Osteoblast (primary cell): ENCODE results near the gene TMEM176B. TPM values are rescaled to one million over a fixed set of nuclear protein-coding genes. Genes with fewer than 3 reads are reported as not detected.
"Not testable (repeated sequence)": the region's sequence is repeated elsewhere in the genome, so short reads cannot be mapped to it uniquely, and the experiment has no call there.

Experiments
- DNase-seq: peaks from one replicate; pipeline ENCODE4 v3.0.0; 2011; ENCODE audit warnings: low spot score, mixed read lengths; ENCODE audit not compliant: insufficient read length; ENCODE audit errors: missing footprints
- H2AFZ ChIP-seq: 2 replicates; pipeline ENCODE4 v1.6.0; 2011; ENCODE audit warnings: mild to moderate bottlenecking, low read length
- H3K27ac ChIP-seq: 2 replicates; pipeline ENCODE4 v1.5.1; 2011; ENCODE audit warnings: mild to moderate bottlenecking, low read depth, low read length, moderate library complexity
- H3K27me3 ChIP-seq: 2 replicates; pipeline ENCODE4 v1.6.0; 2012; ENCODE audit warnings: mild to moderate bottlenecking, control low read depth, inconsistent platforms, low read length, moderate library complexity; ENCODE audit not compliant: insufficient read depth
- H3K36me3 ChIP-seq: 2 replicates; pipeline ENCODE4 v1.5.1; 2011; ENCODE audit warnings: mild to moderate bottlenecking, low read length, control low read depth, moderate library complexity; ENCODE audit not compliant: insufficient read depth
- H3K4me1 ChIP-seq: 2 replicates; pipeline ENCODE4 v1.5.1; 2011; ENCODE audit warnings: mild to moderate bottlenecking, low read length, control low read depth, moderate library complexity; ENCODE audit not compliant: insufficient read depth
- H3K4me2 ChIP-seq: 2 replicates; pipeline ENCODE4 v1.6.0; 2011; ENCODE audit warnings: mild to moderate bottlenecking, low read length; ENCODE audit not compliant: insufficient read depth
- H3K4me3 ChIP-seq: fragments of 200-600 bp; sonication (generic); 3 replicates; pipeline ENCODE4 v1.5.1; 2012; ENCODE audit warnings: mild to moderate bottlenecking, low read length, inconsistent platforms; ENCODE audit not compliant: insufficient read depth
- H3K79me2 ChIP-seq: 2 replicates; pipeline ENCODE4 v1.6.0; 2012; ENCODE audit warnings: mild to moderate bottlenecking, low read length, control low read depth, inconsistent platforms; ENCODE audit not compliant: insufficient read depth
- H3K9me3 ChIP-seq: 2 replicates; pipeline ENCODE4 v1.5.1; 2011; ENCODE audit warnings: low read depth, low read length, control low read depth
- H4K20me1 ChIP-seq: 2 replicates; pipeline ENCODE4 v1.6.0; 2012; ENCODE audit warnings: mild to moderate bottlenecking, low read length, control low read depth; ENCODE audit not compliant: insufficient read depth
- CTCF ChIP-seq: IDR thresholded peaks from 2 replicates; pipeline ENCODE4 v1.5.1; 2011; ENCODE audit warnings: mild to moderate bottlenecking, low read depth, low read length, moderate library complexity; ENCODE audit errors: extremely low read depth
- total RNA-seq: library from RNA; depleted of rRNA; stranded (reverse); fragments of >200 nt; gene quantifications from 2 replicates; pipeline ENCODE4 v1.2.3, GENCODE V29; 2012

The TMEM176B gene
- total RNA-seq, 1 donor = 0.72 TPM

- Histone ChIP-seq H3K4me2 (no peak overlapping the region), H3K79me2 (no peaks in the 10 kb centered on the region), H2AFZ (no peak overlapping the region), H3K36me3 (no peaks in the 10 kb centered on the region), H3K27ac (no peak overlapping the region), H3K9me3 (no peaks in the 10 kb centered on the region), H4K20me1 (no peaks in the 10 kb centered on the region), H3K27me3 (no peaks in the 10 kb centered on the region), H3K4me1 (no peaks in the 10 kb centered on the region), H3K4me3 (no peak overlapping the region)
- TF ChIP-seq CTCF = no peak
- no peak for DNase-seq
These were observed 14.3 kb upstream of the TMEM176B start for GRCh38 chr7:150814328-150815001.

- not testable (repeated sequence) for H4K20me1 ChIP-seq, H3K27ac ChIP-seq, H2AFZ ChIP-seq, DNase-seq, H3K9me3 ChIP-seq, H3K4me1 ChIP-seq, H3K4me3 ChIP-seq, H3K27me3 ChIP-seq, H3K79me2 ChIP-seq, H3K4me2 ChIP-seq, H3K36me3 ChIP-seq
These were observed 7.7 kb upstream of the TMEM176B start for GRCh38 chr7:150807616-150808438.

DNA sequence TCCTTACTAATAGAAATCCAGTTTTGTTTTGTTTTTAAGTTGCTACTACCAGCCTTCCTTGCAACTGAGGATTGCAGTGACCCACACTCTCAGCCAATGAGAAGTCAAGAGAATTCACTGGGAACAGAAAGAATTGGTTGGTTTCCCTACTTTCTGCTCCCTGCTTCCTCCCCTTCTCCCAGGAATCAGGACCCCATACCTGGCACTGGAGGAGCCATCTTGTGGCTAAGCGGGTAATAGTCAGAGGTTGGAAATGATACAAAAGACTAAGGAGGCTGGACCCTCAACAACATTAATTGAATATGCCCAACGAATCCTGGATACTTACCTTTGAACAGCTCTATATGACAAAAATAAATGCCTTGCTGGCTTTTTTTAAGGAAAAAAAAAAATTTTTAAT, 6.7 kb upstream of the TMEM176B start:
- H4K20me1 ChIP-seq = no peaks in the 10 kb centered on the region
- no peaks in the 10 kb centered on the region for H3K27me3 ChIP-seq
- H3K79me2 ChIP-seq = no peaks in the 10 kb centered on the region
- H3K27ac ChIP-seq = no peak overlapping the region
- no peak overlapping the region for H3K4me3 ChIP-seq
- DNase-seq = no peak
- no peak overlapping the region for H2AFZ ChIP-seq
- no peak for TF ChIP-seq CTCF
- no peak overlapping the region for H3K4me2 ChIP-seq
- H3K4me1 ChIP-seq = no peaks in the 10 kb centered on the region
- H3K9me3 ChIP-seq = no peaks in the 10 kb centered on the region
- no peaks in the 10 kb centered on the region for H3K36me3 ChIP-seq

DNA sequence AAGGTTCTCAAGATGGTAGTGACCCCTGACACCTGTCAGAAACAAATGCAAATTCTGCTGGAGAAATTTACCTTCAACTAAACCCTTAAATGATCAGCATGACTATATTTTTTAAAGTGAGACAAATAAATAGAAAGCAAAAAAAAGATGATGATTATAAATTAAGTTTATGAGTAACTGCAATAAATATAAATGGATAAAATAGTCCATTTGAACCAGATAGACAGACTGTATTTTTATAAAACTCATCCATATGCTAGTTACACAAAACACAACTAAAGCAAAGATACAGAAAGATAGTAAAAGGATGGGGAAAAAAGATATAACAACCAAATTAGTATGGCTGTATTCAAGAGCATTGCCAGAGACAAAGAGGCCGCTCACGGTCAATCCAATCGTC, 6.3 kb upstream of the TMEM176B start:
- Histone ChIP-seq H3K27me3 (peaks cover 4% of the 10 kb centered on the region), H3K79me2 (no peaks in the 10 kb centered on the region), H4K20me1 (no peaks in the 10 kb centered on the region), H3K4me3 (no peak overlapping the region), H3K4me2 (no peak overlapping the region), H2AFZ (no peak overlapping the region), H3K27ac (no peak overlapping the region), H3K36me3 (no peaks in the 10 kb centered on the region), H3K9me3 (no peaks in the 10 kb centered on the region), H3K4me1 (no peaks in the 10 kb centered on the region)
- DNase-seq = no peak
- no peak for TF ChIP-seq CTCF
